ENCODE measurements around the gene MMP2.
A peak's percentile ranks its signal among the peaks of the same experiment; 100 is the strongest.

Gene MMP2

DNA sequence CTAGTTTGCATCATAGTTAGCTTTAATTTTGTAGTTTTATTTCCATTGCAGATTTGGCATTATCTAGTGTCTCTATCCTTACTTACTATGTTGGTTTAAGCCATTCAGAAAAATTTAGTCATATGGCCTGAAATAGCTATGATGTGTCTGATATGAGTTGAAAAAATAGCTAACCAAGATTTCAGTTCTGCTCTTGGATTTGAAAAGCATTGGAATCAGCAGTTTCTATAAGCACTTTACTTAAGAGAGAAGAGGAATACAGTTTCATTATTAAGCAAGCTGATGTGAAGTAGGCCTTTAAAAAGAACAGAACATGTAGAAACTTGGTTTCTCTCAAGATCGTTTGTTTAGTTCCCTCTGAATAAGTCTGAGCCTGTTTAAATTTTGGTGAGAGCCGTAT lies 55.8 kb downstream of the MMP2 start:
- TF ChIP-seq CTCF (IDR thresholded peaks at IDR 0.05; ENCODE audit: control insufficient read depth, insufficient read depth, low read depth, low read length, missing control alignments), result no peak
- no peak for DNase-seq (ENCODE audit: low read depth)
- no peak overlapping the region for H3K4me3 ChIP-seq (ENCODE audit: control insufficient read depth, low read depth, low read length)

GRCh38 chr16:55539049-55539448 lies 60.1 kb downstream of the MMP2 start:
- no peak overlapping the region for H3K4me3 ChIP-seq (ENCODE audit: control insufficient read depth, low read depth, low read length)
- TF ChIP-seq CTCF (IDR thresholded peaks at IDR 0.05; ENCODE audit: control insufficient read depth, insufficient read depth, low read depth, low read length, missing control alignments), result no peak
- no peak for DNase-seq (ENCODE audit: low read depth)

DNA sequence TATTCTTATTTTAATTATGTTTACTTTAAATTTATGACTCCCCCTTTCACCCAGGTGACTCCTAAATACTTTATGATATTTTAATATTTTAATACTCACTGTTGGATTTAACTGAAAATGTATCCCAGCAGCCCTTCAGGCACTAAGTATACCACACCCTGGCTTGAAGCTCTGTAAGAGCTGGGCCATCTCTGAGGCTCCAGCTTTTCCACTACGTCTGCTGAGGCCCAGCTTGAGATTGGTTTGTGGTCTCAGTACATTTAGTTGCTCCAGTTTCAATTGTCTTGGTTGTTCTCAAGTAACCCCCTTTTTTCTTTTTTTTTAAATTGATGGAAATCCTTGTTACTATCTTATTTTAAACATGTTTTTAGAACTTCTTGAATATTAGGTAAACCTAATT lies 60.5 kb downstream of the MMP2 start:
- no peak for DNase-seq (ENCODE audit: low read depth)
- H3K4me3 ChIP-seq (ENCODE audit: control insufficient read depth, low read depth, low read length), result no peak overlapping the region
- TF ChIP-seq CTCF (IDR thresholded peaks at IDR 0.05; ENCODE audit: control insufficient read depth, insufficient read depth, low read depth, low read length, missing control alignments), result no peak

GRCh38 chr16:55540221-55540620 lies 61.2 kb downstream of the MMP2 start:
- no peak for TF ChIP-seq CTCF (IDR thresholded peaks at IDR 0.05; ENCODE audit: control insufficient read depth, insufficient read depth, low read depth, low read length, missing control alignments)
- H3K4me3 ChIP-seq (ENCODE audit: control insufficient read depth, low read depth, low read length), result no peak overlapping the region
- DNase-seq (ENCODE audit: low read depth), result no peak

- no peak for DNase-seq (ENCODE audit: low read depth)
- TF ChIP-seq CTCF (IDR thresholded peaks at IDR 0.05; ENCODE audit: control insufficient read depth, insufficient read depth, low read depth, low read length, missing control alignments), result no peak
- no peak overlapping the region for H3K4me3 ChIP-seq (ENCODE audit: control insufficient read depth, low read depth, low read length)
Observed at GRCh38 chr16:55542459-55543082, 63.6 kb downstream of the MMP2 start.

DNA sequence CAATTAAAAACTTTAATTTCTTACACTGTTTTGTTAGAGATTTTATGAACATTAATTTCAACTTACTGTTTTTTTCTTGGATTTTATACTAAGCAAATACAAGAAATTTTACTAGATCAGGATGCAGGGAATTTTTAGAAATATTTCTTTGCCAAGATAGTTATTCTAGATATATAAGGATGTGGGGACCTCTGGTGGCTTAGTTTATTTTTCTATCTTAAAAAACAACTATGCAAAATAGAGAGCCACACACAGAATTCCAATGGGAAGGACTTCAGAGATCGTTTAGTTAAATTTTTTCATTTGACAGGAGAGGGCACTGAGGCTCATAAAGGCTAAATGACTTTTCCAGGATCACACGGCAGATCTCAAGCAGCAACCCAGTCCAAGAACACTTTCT lies 64.5 kb downstream of the MMP2 start:
- no peak overlapping the region for H3K4me3 ChIP-seq (ENCODE audit: control insufficient read depth, low read depth, low read length)
- TF ChIP-seq CTCF (IDR thresholded peaks at IDR 0.05; ENCODE audit: control insufficient read depth, insufficient read depth, low read depth, low read length, missing control alignments), result peak; percentile 26
- DNase-seq (ENCODE audit: low read depth), result no peak

DNA sequence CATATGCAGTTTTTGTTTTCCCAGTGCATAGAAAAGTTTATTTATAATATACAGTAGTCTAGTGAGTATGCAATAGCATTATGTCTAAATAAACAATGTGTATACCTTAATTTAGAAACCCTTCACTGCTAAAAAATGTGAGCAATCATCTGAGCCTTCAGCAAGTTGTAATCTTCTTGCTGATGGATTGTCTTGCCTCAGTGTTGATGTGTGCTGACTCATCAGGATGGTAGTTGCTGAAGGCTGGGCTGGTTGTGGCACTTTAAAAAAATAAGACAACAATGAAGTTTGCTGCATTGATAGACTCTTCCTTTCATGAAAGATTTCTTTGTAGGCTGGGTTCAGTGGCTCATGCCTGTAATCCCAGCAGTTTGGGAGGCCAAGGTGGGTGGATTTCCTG lies 73.6 kb downstream of the MMP2 start:
- DNase-seq (ENCODE audit: low read depth), result peak; percentile 60
- TF ChIP-seq CTCF (IDR thresholded peaks at IDR 0.05; ENCODE audit: control insufficient read depth, insufficient read depth, low read depth, low read length, missing control alignments), result no peak
- H3K4me3 ChIP-seq (ENCODE audit: control insufficient read depth, low read depth, low read length), result no peak overlapping the region

Measured in AG09309 (cell line).